Prostate gland (tissue), 2 donors: ENCODE data around the gene URI1.

ENCODE experiments used
- CTCF ChIP-seq, 4 experiments: fragments of 200-600 bp in 2 of 4; fragments of 450-650 bp in 2 of 4; sonication (generic) in 2 of 4; IDR thresholded peaks; 1 replicate in 3 of 4; 2 replicates in 1 of 4; pipeline ENCODE4 v1.5.1; 2016 to 2019; ENCODE audit warnings: antibody characterized with exemption in 4 of 4, mild to moderate bottlenecking in 2 of 4, moderate library complexity in 2 of 4
- POLR2A ChIP-seq: fragments of 450-650 bp; IDR thresholded peaks from one replicate; pipeline ENCODE4 v1.6.1; 2016; ENCODE audit warnings: antibody characterized with exemption, mild to moderate bottlenecking

GRCh38 chr19:29952646-29953045, 10.6 kb downstream of the URI1 start:
- TF ChIP-seq CTCF (IDR thresholded peaks at IDR 0.05) = no peak
- TF ChIP-seq POLR2A = no peak
